ENCODE measurements around the gene CFAP410. TPM values are rescaled to one million over a fixed set of nuclear protein-coding genes. Genes with fewer than 3 reads are reported as not detected.

The CFAP410 gene
- total and polyA plus RNA-seq, 2 donors (not counting 3 experiments of a cell fraction or from before 2014, with no cell fraction given) = 7.2 to 12.2 TPM

GRCh38 chr21:44378646-44379514 is 39.7 kb upstream of the CFAP410 start:
- H4K20me1 ChIP-seq (replicated peaks; ENCODE audit: control insufficient read depth, extremely low read depth, insufficient read depth, low read length) = no peaks in the 10 kb centered on the region
- no peaks in the 10 kb centered on the region for H3K36me3 ChIP-seq (ENCODE audit: control insufficient read depth in 2 of 2, extremely low read depth in 1 of 2, insufficient read depth in 2 of 2, low read length in 2 of 2)
- intact Hi-C loops (cut with micrococcal nuclease) (no loop called here), dilution Hi-C loops (cut with MboI; ENCODE audit: extremely low pct_ligation_motif_present, low sequenced_read_pairs) (no loop called here)
- FAIRE-seq (no peak), DNase-seq (ENCODE audit: low read depth, low spot score) (no peak)
- no peaks in the 10 kb centered on the region for H3K27me3 ChIP-seq (ENCODE audit: control insufficient read depth in 2 of 2, insufficient read depth in 2 of 2, low read length in 2 of 2)
- H3K9me3 ChIP-seq (replicated peaks; ENCODE audit: control insufficient read depth, insufficient read depth, low read length) = no peaks in the 10 kb centered on the region
- BruUV-seq (replicated peaks) = no TSS peak
- H3K9me1 ChIP-seq (replicated peaks; ENCODE audit: control insufficient read depth, extremely low read depth, insufficient read depth, low read length) = no peaks in the 10 kb centered on the region
- no peak overlapping the region for H3K4me3 ChIP-seq (replicated peaks in 1 of 3; ENCODE audit: insufficient read depth in 1 of 3, low read depth in 1 of 3, low read length in 3 of 3)
- CTCF ChIA-PET = no interaction called here
- H3K4me2 ChIP-seq (ENCODE audit: insufficient read depth, low read length) = no peak overlapping the region
- no peaks in the 10 kb centered on the region for H3K4me1 ChIP-seq (ENCODE audit: control insufficient read depth, extremely low read depth, insufficient read depth, low read length)
- no peaks in the 10 kb centered on the region for H3K79me2 ChIP-seq (ENCODE audit: control insufficient read depth, insufficient read depth, low read length)
- H3K27ac ChIP-seq (ENCODE audit: insufficient read depth, low read depth, low read length) = no peak overlapping the region
- H2AFZ ChIP-seq (ENCODE audit: low read depth, low read length) = no peak overlapping the region
- POLR2A ChIA-PET = no interaction called here
- no peak overlapping the region for H3K9ac ChIP-seq (replicated peaks; ENCODE audit: extremely low read depth, insufficient read depth, low read length)
- TF ChIP-seq CTCF (IDR thresholded peaks at IDR 0.05; ENCODE audit: extremely low read depth in 1 of 2, insufficient read depth in 1 of 2, low read depth in 1 of 2, low read length in 2 of 2) = no peak
- TF ChIP-seq POLR2AphosphoS5 (IDR thresholded peaks at IDR 0.05; ENCODE audit: insufficient read depth, low read depth, low read length) = no peak
- TF ChIP-seq JUN (IDR thresholded peaks at IDR 0.05; ENCODE audit: borderline replicate concordance, insufficient read depth, insufficient read length, low read depth) = no peak
- no peak for TF ChIP-seq MAX (IDR thresholded peaks at IDR 0.05; ENCODE audit: insufficient read depth, insufficient read length)
- no peak for TF ChIP-seq FOS (IDR thresholded peaks at IDR 0.05; ENCODE audit: borderline replicate concordance, insufficient read depth, low read length)
- TF ChIP-seq POLR2A (IDR thresholded peaks at IDR 0.05; ENCODE audit: low read depth, low read length) = no peak
- no peak for TF ChIP-seq GATA2 (IDR thresholded peaks at IDR 0.05; ENCODE audit: insufficient read depth, insufficient read length, low read depth, low read length)
- TF ChIP-seq MYC (IDR thresholded peaks at IDR 0.05; ENCODE audit: low read depth, low read length) = no peak
- TF ChIP-seq EZH2 (IDR thresholded peaks at IDR 0.05; ENCODE audit: borderline replicate concordance, low read depth, low read length, severe bottlenecking) = no peak

Measured in endothelial cell of umbilical vein (primary cell).